H1 (cell line): Measurements from ENCODE around the gene UGT1A10. TPM values are rescaled to one million over a fixed set of nuclear protein-coding genes. Genes with fewer than 3 reads are reported as not detected.
A peak's percentile ranks its signal among the peaks of the same experiment; 100 is the strongest.

Experiments
- CTCF ChIA-PET: fragments of 300-600 bp; sonication (Branson Sonifier 250); formaldehyde crosslinking; loops from one replicate; lab custom pipeline; 2021; ENCODE audit not compliant: partially characterized antibody; lab: Charles Lee
- POLR2A ChIA-PET: fragments of 300-600 bp; sonication (Branson Sonifier 250); formaldehyde crosslinking; loops from one replicate; lab custom pipeline; 2021; ENCODE audit warnings: inconsistent platforms; ENCODE audit not compliant: partially characterized antibody; lab: Charles Lee
- DNase-seq, 2 experiments: peaks; one replicate each; pipeline versions ENCODE4 v3.0.0 to v3.0.0-alpha.2; 2010 to 2022; ENCODE audit warnings: low spot score in 2 of 2, low read depth in 1 of 2, mixed read lengths in 1 of 2
- FAIRE-seq: peaks from 2 replicates; lab custom pipeline; 2011; peaks lifted over from hg19 to GRCh38; lab: Jason Lieb, UNC
- H2AFZ ChIP-seq: 2 replicates; pipeline ENCODE4 v1.8.1; 2012; ENCODE audit warnings: low read length, inconsistent platforms
- H2AK5ac ChIP-seq: 2 replicates; pipeline ENCODE4 v1.6.1; 2013; ENCODE audit warnings: low read depth, low read length
- H2BK120ac ChIP-seq: replicated peaks from 2 replicates; pipeline ENCODE3; 2013; ENCODE audit warnings: low read depth, low read length, inconsistent platforms
- H2BK12ac ChIP-seq: 2 replicates; pipeline ENCODE4 v1.6.1; 2013; ENCODE audit warnings: low read depth, low read length
- H2BK15ac ChIP-seq: 2 replicates; pipeline ENCODE4 v1.6.1; 2013; ENCODE audit warnings: low read length
- H2BK20ac ChIP-seq: 2 replicates; pipeline ENCODE4 v1.6.1; 2013; ENCODE audit warnings: low read length
- H2BK5ac ChIP-seq: 2 replicates; pipeline ENCODE4 v1.6.1; 2013; ENCODE audit warnings: low read depth, low read length
- H3K14ac ChIP-seq: 2 replicates; pipeline ENCODE4 v1.6.1; 2013; ENCODE audit warnings: inconsistent platforms; ENCODE audit not compliant: insufficient read length
- H3K18ac ChIP-seq: 2 replicates; pipeline ENCODE4 v1.6.1; 2013; ENCODE audit warnings: low read length; ENCODE audit errors: extremely low read depth
- H3K23ac ChIP-seq: 2 replicates; pipeline ENCODE4 v1.6.1; 2013; ENCODE audit warnings: inconsistent platforms; ENCODE audit not compliant: insufficient read length
- H3K23me2 ChIP-seq: 2 replicates; pipeline ENCODE4 v1.6.1; 2013; ENCODE audit warnings: low read depth, low read length
- H3K27ac ChIP-seq: 2 replicates; pipeline ENCODE4 v1.6.1; 2011; ENCODE audit warnings: low read depth, low read length, inconsistent platforms
- H3K27me3 ChIP-seq, 4 experiments: replicated peaks in 1 of 4; 1 replicate in 1 of 4; 2 replicates in 3 of 4; pipeline versions ENCODE4 v1.6.1 to v1.8.1; 2011 to 2013; ENCODE audit warnings: low read length in 3 of 4, mild to moderate bottlenecking in 3 of 4, inconsistent platforms in 2 of 4, mixed read lengths in 2 of 4, moderate library complexity in 1 of 4; ENCODE audit not compliant: control insufficient read depth in 3 of 4, insufficient read depth in 3 of 4; ENCODE audit errors: extremely low read depth in 1 of 4
- H3K36me3 ChIP-seq, 4 experiments: 2 replicates each; pipeline versions ENCODE4 v1.6.1 to v1.8.1; 2011 to 2013; ENCODE audit warnings: mild to moderate bottlenecking in 4 of 4, low read length in 3 of 4, moderate library complexity in 2 of 4, control low read depth in 1 of 4, inconsistent platforms in 1 of 4; ENCODE audit not compliant: insufficient read depth in 4 of 4, control insufficient read depth in 2 of 4
- H3K4ac ChIP-seq: replicated peaks from 2 replicates; pipeline ENCODE3; 2013; ENCODE audit warnings: low read length, low read depth, mixed read lengths, inconsistent platforms; ENCODE audit not compliant: insufficient read length
- H3K4me1 ChIP-seq, 4 experiments: replicated peaks in 1 of 4; 1 replicate in 1 of 4; 2 replicates in 3 of 4; pipeline versions ENCODE4 v1.6.1 to v1.8.1; 2011 to 2013; ENCODE audit warnings: low read length in 3 of 4, inconsistent platforms in 2 of 4, mixed read lengths in 1 of 4; ENCODE audit not compliant: insufficient read depth in 4 of 4, control insufficient read depth in 3 of 4
- H3K4me2 ChIP-seq, 2 experiments: 2 replicates each; pipeline versions ENCODE4 v1.6.1 to v1.8.1; 2011 to 2013; ENCODE audit warnings: low read depth in 2 of 2, low read length in 2 of 2, control low read depth in 1 of 2, inconsistent platforms in 1 of 2, mild to moderate bottlenecking in 1 of 2; ENCODE audit not compliant: insufficient read depth in 1 of 2
- H3K4me3 ChIP-seq, 4 experiments: fragments of 200-600, 300-600 bp in 1 of 4; sonication (generic), shearing (Covaris generic), sonication (Bioruptor Twin) in 1 of 4; 2 replicates each; pipeline versions ENCODE4 v1.5.1 to v1.8.1; 2011 to 2016; ENCODE audit warnings: low read length in 4 of 4, low read depth in 3 of 4, control low read depth in 2 of 4, inconsistent platforms in 2 of 4, mild to moderate bottlenecking in 2 of 4, mixed read lengths in 1 of 4, moderate library complexity in 1 of 4; ENCODE audit not compliant: insufficient read depth in 2 of 4; ENCODE audit errors: extremely low read depth in 1 of 4
- H3K56ac ChIP-seq: replicated peaks from 2 replicates; pipeline ENCODE3; 2013; ENCODE audit warnings: low read depth, mild to moderate bottlenecking, mixed read lengths, low read length, inconsistent platforms; ENCODE audit not compliant: insufficient read length
- H3K79me1 ChIP-seq: 2 replicates; pipeline ENCODE4 v1.6.1; 2013; ENCODE audit warnings: low read depth, low read length, control low read depth
- H3K79me2 ChIP-seq, 2 experiments: 2 replicates each; pipeline versions ENCODE4 v1.6.1 to v1.8.1; 2012 to 2013; ENCODE audit warnings: low read length in 2 of 2, mild to moderate bottlenecking in 2 of 2, inconsistent platforms in 1 of 2; ENCODE audit not compliant: insufficient read depth in 2 of 2, control insufficient read depth in 1 of 2
- H3K9ac ChIP-seq, 4 experiments: replicated peaks in 1 of 4; 1 replicate in 1 of 4; 2 replicates in 3 of 4; pipeline versions ENCODE4 v1.6.1 to v1.8.1; 2011 to 2013; ENCODE audit warnings: low read depth in 3 of 4, low read length in 3 of 4, control low read depth in 2 of 4, mild to moderate bottlenecking in 2 of 4, moderate library complexity in 2 of 4, inconsistent platforms in 1 of 4; ENCODE audit errors: extremely low read depth in 1 of 4
- H3K9me3 ChIP-seq, 2 experiments: 2 replicates each; pipeline versions ENCODE4 v1.6.1 to v1.8.1; 2012 to 2013; ENCODE audit warnings: mild to moderate bottlenecking in 2 of 2, moderate library complexity in 2 of 2, control low read depth in 1 of 2, inconsistent platforms in 1 of 2, low read depth in 1 of 2, low read length in 1 of 2, mixed read lengths in 1 of 2; ENCODE audit not compliant: insufficient read depth in 2 of 2
- H4K20me1 ChIP-seq, 2 experiments: replicated peaks in 1 of 2; 2 replicates each; pipeline versions ENCODE3 to v1.8.1; 2011 to 2013; ENCODE audit warnings: inconsistent platforms in 2 of 2, low read length in 2 of 2, mild to moderate bottlenecking in 1 of 2; ENCODE audit not compliant: insufficient read depth in 2 of 2, control insufficient read depth in 1 of 2
- H4K5ac ChIP-seq: 2 replicates; pipeline ENCODE4 v1.6.1; 2013; ENCODE audit warnings: low read length, low read depth, mixed read lengths, inconsistent platforms; ENCODE audit not compliant: insufficient read length
- H4K8ac ChIP-seq: 2 replicates; pipeline ENCODE4 v1.8.0; 2013; ENCODE audit warnings: mild to moderate bottlenecking, moderate library complexity, low read length, inconsistent platforms; ENCODE audit not compliant: insufficient read depth; ENCODE audit errors: extremely low read depth
- H4K91ac ChIP-seq: replicated peaks from 2 replicates; pipeline ENCODE3; 2013; ENCODE audit warnings: low read length, mixed read lengths, inconsistent platforms; ENCODE audit not compliant: insufficient read length
- BACH1 ChIP-seq: IDR thresholded peaks from 2 replicates; pipeline ENCODE4 v1.6.1; 2012; ENCODE audit warnings: low read length, improper control_type of control experiment
- MAFK ChIP-seq: IDR thresholded peaks from 2 replicates; pipeline ENCODE4 v1.6.1; 2012; ENCODE audit warnings: low read depth, mild to moderate bottlenecking, improper control_type of control experiment, low read length
- NRF1 ChIP-seq: IDR thresholded peaks from 2 replicates; pipeline ENCODE4 v1.6.1; 2011; ENCODE audit warnings: mild to moderate bottlenecking, low read depth, low read length, improper control_type of control experiment
- TAF1 ChIP-seq: IDR thresholded peaks from 2 replicates; pipeline ENCODE4 v1.6.1; 2011; ENCODE audit warnings: mild to moderate bottlenecking, low read depth, low read length
- WGBS, 2 experiments: shearing (Covaris generic) in 1 of 2; methylation state at CpG; one replicate each; pipeline versions ENCODE4 v1.1.6 to v1.1.7; 2013 to 2015; ENCODE audit warnings: low lambda C conversion rate in 2 of 2, mixed read lengths in 2 of 2, inconsistent platforms in 1 of 2, low coverage in 1 of 2, missing lambda C conversion rate in 1 of 2; ENCODE audit not compliant: insufficient replicate concordance in 2 of 2, insufficient coverage in 1 of 2, insufficient read length in 1 of 2; ENCODE audit errors: extremely low coverage in 1 of 2, missing lambda C conversion rate in 1 of 2; 5-methylcytosine and 5-hydroxymethylcytosine counted together
- polyA plus RNA-seq, 7 experiments: library from polyadenylated mRNA; depleted of rRNA in 3 of 7; stranded (reverse) in 5 of 7; unstranded in 2 of 7; fragments of >200 nt in 5 of 7; fragments of 200-250 nt in 2 of 7; gene quantifications; 1 replicate in 5 of 7; 2 replicates in 1 of 7; 4 replicates in 1 of 7; pipeline versions ENCODE4 v1.2.1 to v1.2.3, GENCODE V29; 2011 to 2013; ENCODE audit warnings: missing spikeins in 2 of 7, mixed read lengths in 2 of 7
- total RNA-seq: library from RNA; stranded (reverse); fragmentation: NEBNext Ultra II Directional; extraction: Animal tissue kit (Norgen Biotek cat#: 25700); gene quantifications from 2 replicates; pipeline ENCODE4 v1.2.1, GENCODE V29; 2021

UGT1A10 gene
- total and polyA plus RNA-seq, 2 of the 8 experiments (the other 6 are each of a cell fraction or from before 2014, with no cell fraction given), result not detected

- 0 out of 2 replicates have a peak overlapping the region, but pooled peaks have one; percentile 17 for H2BK5ac ChIP-seq
- no peak overlapping the region for H3K56ac ChIP-seq
- H3K4me3 ChIP-seq, result no peak overlapping the region
- no peaks in the 10 kb centered on the region for H4K20me1 ChIP-seq
- FAIRE-seq, result no peak
- no peaks in the 10 kb centered on the region for H3K23me2 ChIP-seq
- H2BK20ac ChIP-seq, result 0 out of 2 replicates have a peak overlapping the region, but pooled peaks have one; percentile 88
- H2BK15ac ChIP-seq, result no peak overlapping the region
- no peaks in the 10 kb centered on the region for H3K36me3 ChIP-seq
- ChIA-PET POLR2A (no interaction called here), CTCF (interaction anchor here (0.8 to 3.1 kb wide), 2 partner anchors 9 to 12 kb away, joined by 3 to 12 read pairs; partner anchors contain the start of gene UGT1A5)
- WGBS, 2 experiments, result 92% methylated on average over 8 of the region's 8 CpGs; no CpG with 5 or more reads in 1 of the 2 experiments
- peaks cover 0 to 4% (median 0%) of the 10 kb centered on the region in 4 experiments; a peak in 1 of 7 replicates for H3K4me1 ChIP-seq
- TF ChIP-seq TAF1 (no peak), BACH1 (no peak), MAFK (no peak), NRF1 (no peak)
- H3K4ac ChIP-seq, result no peak overlapping the region
- peak overlapping the region; percentile 40; the same call in 1 of the 2 replicates for H2AFZ ChIP-seq
- no peak overlapping the region for H2BK120ac ChIP-seq
- H2AK5ac ChIP-seq, result no peak overlapping the region
- H2BK12ac ChIP-seq, result no peak overlapping the region; the same call in 1 of the 2 replicates
- peak overlapping the region; percentile 20 for H4K5ac ChIP-seq
- H3K79me2 ChIP-seq, result no peaks in the 10 kb centered on the region
- H3K18ac ChIP-seq, result peak overlapping the region; percentile 20; the same call in 1 of the 2 replicates
- H3K23ac ChIP-seq, result no peak overlapping the region
- no peaks in the 10 kb centered on the region for H3K27me3 ChIP-seq
- no peak overlapping the region for H3K4me2 ChIP-seq
- H3K79me1 ChIP-seq, result no peaks in the 10 kb centered on the region
- DNase-seq, result no peak
- no peak overlapping the region for H3K27ac ChIP-seq
- H4K91ac ChIP-seq, result no peak overlapping the region
- no peak overlapping the region for H3K14ac ChIP-seq
- H3K9ac ChIP-seq, result no peak overlapping the region
- H3K9me3 ChIP-seq, result no peaks in the 10 kb centered on the region
- no peak overlapping the region for H4K8ac ChIP-seq
Measured at GRCh38 chr2:233699424-233700027, 63.3 kb downstream of the UGT1A10 start.
